ENCODE data around the gene RNASEH2A.

DNA sequence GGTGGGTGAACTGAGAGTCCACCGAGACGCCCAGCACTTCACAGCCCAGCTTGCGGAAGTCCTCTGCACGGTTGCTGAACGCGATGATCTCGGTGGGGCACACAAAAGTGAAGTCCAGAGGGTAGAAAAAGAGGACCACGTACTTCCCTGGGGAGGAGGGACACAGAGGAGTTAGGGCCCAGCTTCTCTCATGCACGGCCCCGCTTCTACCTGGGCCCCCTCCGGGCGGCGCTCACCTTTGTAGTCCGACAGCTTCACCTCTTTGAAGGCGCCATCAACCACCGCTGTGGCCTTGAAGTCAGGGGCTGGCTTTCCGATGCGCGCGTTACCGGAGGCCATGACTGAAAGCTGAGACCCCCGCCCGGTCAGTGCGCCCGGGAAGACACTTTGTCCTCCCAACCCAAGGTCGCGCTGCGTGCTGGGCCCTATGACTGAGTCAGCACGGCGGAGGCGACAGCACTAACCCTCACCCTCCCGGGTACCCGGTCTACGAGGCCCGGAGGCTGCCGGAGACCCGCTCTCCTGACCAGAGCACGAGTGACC lies 5.4 kb upstream of the RNASEH2A start:
- TF ChIP-seq, protein P1, sequence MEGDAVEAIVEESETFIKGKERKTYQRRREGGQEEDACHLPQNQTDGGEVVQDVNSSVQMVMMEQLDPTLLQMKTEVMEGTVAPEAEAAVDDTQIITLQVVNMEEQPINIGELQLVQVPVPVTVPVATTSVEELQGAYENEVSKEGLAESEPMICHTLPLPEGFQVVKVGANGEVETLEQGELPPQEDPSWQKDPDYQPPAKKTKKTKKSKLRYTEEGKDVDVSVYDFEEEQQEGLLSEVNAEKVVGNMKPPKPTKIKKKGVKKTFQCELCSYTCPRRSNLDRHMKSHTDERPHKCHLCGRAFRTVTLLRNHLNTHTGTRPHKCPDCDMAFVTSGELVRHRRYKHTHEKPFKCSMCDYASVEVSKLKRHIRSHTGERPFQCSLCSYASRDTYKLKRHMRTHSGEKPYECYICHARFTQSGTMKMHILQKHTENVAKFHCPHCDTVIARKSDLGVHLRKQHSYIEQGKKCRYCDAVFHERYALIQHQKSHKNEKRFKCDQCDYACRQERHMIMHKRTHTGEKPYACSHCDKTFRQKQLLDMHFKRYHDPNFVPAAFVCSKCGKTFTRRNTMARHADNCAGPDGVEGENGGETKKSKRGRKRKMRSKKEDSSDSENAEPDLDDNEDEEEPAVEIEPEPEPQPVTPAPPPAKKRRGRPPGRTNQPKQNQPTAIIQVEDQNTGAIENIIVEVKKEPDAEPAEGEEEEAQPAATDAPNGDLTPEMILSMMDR (IDR thresholded peaks at IDR 0.05) = no peak
- TF ChIP-seq POLR2A (IDR thresholded peaks at IDR 0.05) = no peak

Measured in uterus (tissue), 2 donors.